Loucy (cell line): ENCODE data around the gene SCAP.

ENCODE experiments used
- CTCF ChIP-seq: fragments of 200-600 bp; sonication (generic); conservative IDR thresholded peaks from 2 replicates; pipeline ENCODE4 v1.5.1; 2014; ENCODE audit warnings: mild to moderate bottlenecking, antibody characterized with exemption, low read length
- EZH2phosphoT487 ChIP-seq: fragments of 200-600 bp; IDR thresholded peaks from 2 replicates; pipeline ENCODE4 v1.6.1; 2018; ENCODE audit warnings: antibody characterized with exemption, mild to moderate bottlenecking, moderate library complexity, borderline replicate concordance

GRCh38 chr3:47380026-47380600 lies 95.6 kb downstream of the SCAP start:
- TF ChIP-seq CTCF = no peak
- TF ChIP-seq EZH2phosphoT487 = no peak
